Uterus (tissue), 4 donors: ENCODE data around the gene CYFIP1. TPM values are rescaled to one million over a fixed set of nuclear protein-coding genes. Genes with fewer than 3 reads are reported as not detected.

Experiments
- DNase-seq, 2 donors: peaks; one replicate each; pipeline ENCODE4 v3.0.0-alpha.2; 2019 to 2020
- H3K27ac ChIP-seq, 2 donors: fragments of 200-600 bp; sonication (generic); 1 replicate in 1 of 2; 2 replicates in 1 of 2; pipeline ENCODE4 v1.5.1; 2016 to 2018
- H3K27me3 ChIP-seq, 2 donors: fragments of 200-600 bp; sonication (generic); one replicate each; pipeline ENCODE4 v1.5.1; 2018 to 2019; ENCODE audit warnings: control low read depth in 1 of 2
- H3K36me3 ChIP-seq, 2 donors: fragments of 200-600 bp; sonication (generic); one replicate each; pipeline ENCODE4 v1.5.1; 2019; ENCODE audit warnings: control low read depth in 1 of 2
- H3K4me1 ChIP-seq, 2 donors: fragments of 200-600 bp; sonication (generic); one replicate each; pipeline ENCODE4 v1.5.1; 2018 to 2019; ENCODE audit warnings: control low read depth in 1 of 2
- H3K4me3 ChIP-seq, 2 donors: fragments of 200-600 bp; sonication (generic); 1 replicate in 1 of 2; 2 replicates in 1 of 2; pipeline ENCODE4 v1.5.1; 2018 to 2019; ENCODE audit warnings: mild to moderate bottlenecking in 1 of 2
- H3K9me3 ChIP-seq, 2 donors: fragments of 200-600 bp; sonication (generic); one replicate each; pipeline ENCODE4 v1.5.1; 2019; ENCODE audit warnings: control low read depth in 1 of 2
- POLR2A ChIP-seq, 2 donors: fragments of 450-650 bp; IDR thresholded peaks; one replicate each; pipeline ENCODE4 v1.6.1; 2016; ENCODE audit warnings: antibody characterized with exemption in 2 of 2, mild to moderate bottlenecking in 1 of 2, moderate library complexity in 1 of 2
- intact Hi-C: fragments of 100-400 bp; cut with DNase I; formaldehyde crosslinking; loops from one replicate; pipeline ENCODE4 v1.15.1; 2023; ENCODE audit warnings: low total_unique reads
- total RNA-seq, 4 donors: library from RNA; depleted of rRNA in 3 of 4; stranded (reverse); fragments of >200 nt in 3 of 4; gene quantifications; one replicate each; pipeline versions ENCODE4 v1.1.0 to v1.2.4, GENCODE V29; 2014 to 2023
- TF ChIP-seq, protein P1 (sequence below), 4 experiments: fragments of 200-600 bp in 2 of 4; fragments of 450-650 bp in 2 of 4; sonication (generic) in 2 of 4; IDR thresholded peaks; one replicate each; pipeline ENCODE4 v1.5.1; 2016 to 2019; ENCODE audit warnings: antibody characterized with exemption in 4 of 4, mild to moderate bottlenecking in 2 of 4, moderate library complexity in 1 of 4
- donor health status: DM: yes; HTN: yes; CAD: no.

CYFIP1 gene
- total RNA-seq, 4 donors from 2014 or later = 61.5 to 145 (median 101) TPM

DNA sequence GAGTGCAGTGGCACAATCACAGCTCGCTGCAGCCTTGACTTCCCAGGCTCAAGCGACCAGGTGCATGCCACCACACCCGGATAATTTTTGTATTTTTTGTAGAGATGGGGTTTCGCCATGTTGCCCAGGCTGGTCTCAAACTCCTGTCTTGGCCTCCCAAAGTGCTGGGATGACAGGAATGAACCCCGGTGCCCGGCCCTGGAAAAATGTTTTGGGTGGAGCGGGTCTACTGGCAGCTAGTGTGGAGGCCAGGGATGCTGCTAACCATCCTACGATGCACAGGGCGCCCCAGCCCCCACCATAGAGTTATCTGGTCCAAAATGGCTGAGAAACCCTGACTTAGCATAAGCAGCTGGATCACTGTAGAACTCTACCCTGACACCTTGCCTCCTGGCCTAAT is 106.3 kb downstream of the CYFIP1 start:
- H3K27ac ChIP-seq = no peak overlapping the region
- intact Hi-C loops = no loop called here
- H3K36me3 ChIP-seq = no peaks in the 10 kb centered on the region
- no peaks in the 10 kb centered on the region for H3K9me3 ChIP-seq
- no peaks in the 10 kb centered on the region for H3K27me3 ChIP-seq
- H3K4me1 ChIP-seq = no peaks in the 10 kb centered on the region
- no peak overlapping the region for H3K4me3 ChIP-seq
- no peak for DNase-seq
- TF ChIP-seq POLR2A (IDR thresholded peaks at IDR 0.05) = no peak
- TF ChIP-seq, protein P1, sequence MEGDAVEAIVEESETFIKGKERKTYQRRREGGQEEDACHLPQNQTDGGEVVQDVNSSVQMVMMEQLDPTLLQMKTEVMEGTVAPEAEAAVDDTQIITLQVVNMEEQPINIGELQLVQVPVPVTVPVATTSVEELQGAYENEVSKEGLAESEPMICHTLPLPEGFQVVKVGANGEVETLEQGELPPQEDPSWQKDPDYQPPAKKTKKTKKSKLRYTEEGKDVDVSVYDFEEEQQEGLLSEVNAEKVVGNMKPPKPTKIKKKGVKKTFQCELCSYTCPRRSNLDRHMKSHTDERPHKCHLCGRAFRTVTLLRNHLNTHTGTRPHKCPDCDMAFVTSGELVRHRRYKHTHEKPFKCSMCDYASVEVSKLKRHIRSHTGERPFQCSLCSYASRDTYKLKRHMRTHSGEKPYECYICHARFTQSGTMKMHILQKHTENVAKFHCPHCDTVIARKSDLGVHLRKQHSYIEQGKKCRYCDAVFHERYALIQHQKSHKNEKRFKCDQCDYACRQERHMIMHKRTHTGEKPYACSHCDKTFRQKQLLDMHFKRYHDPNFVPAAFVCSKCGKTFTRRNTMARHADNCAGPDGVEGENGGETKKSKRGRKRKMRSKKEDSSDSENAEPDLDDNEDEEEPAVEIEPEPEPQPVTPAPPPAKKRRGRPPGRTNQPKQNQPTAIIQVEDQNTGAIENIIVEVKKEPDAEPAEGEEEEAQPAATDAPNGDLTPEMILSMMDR (IDR thresholded peaks at IDR 0.05) = no peak

DNA sequence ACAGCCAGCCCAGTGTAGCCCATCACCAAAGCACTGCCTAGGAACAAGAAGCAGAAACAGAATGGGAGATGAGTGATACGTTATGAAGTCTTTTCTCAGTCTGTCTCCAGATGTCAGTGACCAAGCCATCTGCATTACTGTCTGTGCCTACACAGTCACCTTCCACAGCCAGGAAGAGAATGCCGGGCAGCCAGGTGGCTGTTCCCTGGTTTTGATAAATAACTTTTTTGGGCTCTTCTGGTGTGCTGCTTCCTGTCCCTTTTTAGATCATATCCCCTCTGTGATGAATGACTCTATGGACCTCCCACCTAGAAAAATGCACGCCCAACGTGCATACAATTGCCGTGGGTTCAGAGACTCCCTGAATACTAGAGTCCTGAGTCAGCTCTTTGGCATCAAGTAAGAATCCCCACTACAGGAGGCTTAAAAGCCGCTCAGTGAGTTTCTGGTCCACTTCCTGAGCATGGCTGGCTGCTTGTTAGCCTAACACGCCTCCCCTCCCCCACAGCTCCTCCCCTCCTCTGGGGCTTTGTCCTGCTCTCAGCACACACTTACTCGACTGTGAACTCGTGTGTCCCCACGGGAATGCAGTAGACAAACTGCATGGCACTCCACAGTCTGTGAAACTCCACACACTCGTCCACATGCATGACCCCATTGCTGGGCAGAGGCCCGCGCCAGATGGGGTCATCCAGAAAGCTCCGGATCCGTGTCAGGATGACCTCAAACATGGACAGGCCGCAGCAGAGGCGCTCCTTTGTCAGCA is 107.0 kb downstream of the CYFIP1 start:
- Histone ChIP-seq H3K9me3 (no peaks in the 10 kb centered on the region), H3K36me3 (no peaks in the 10 kb centered on the region), H3K4me1 (no peaks in the 10 kb centered on the region), H3K4me3 (no peak overlapping the region), H3K27me3 (no peaks in the 10 kb centered on the region), H3K27ac (no peak overlapping the region)
- no peak for DNase-seq
- TF ChIP-seq, protein P1 (IDR thresholded peaks at IDR 0.05) = no peak
- no peak for TF ChIP-seq POLR2A (IDR thresholded peaks at IDR 0.05)
- intact Hi-C loops = no loop called here

DNA sequence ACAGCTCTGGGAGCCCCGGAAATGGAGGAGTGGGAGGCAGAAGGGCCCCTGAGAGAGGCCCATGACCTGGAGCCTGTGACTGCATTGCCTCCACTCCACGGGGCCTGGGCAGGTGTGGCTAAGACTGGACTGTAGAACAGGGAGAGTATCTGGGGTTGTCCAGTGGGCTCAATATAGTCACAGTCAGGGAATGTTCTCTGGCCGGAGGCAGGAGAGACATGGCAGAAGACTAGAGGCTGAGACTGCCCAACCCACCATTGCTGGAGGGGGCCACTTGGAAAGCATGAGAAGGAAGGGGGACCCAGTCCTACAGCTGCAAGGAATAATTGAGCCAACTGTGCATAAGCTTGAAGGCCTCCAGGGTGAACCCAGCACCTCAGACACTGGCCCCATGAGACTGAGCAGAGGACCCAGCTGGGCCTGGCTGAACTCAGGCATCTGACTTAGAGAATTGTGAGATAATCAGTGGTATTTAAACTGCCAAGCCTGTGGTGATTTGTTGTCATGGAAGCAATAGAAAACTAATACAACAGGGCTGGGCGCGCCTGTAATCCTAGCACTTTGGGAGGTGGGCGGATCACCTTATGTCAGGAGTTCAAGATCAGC is 108.6 kb downstream of the CYFIP1 start:
- Histone ChIP-seq H3K4me3 (no peak overlapping the region), H3K9me3 (no peaks in the 10 kb centered on the region), H3K27me3 (no peaks in the 10 kb centered on the region), H3K27ac (no peak overlapping the region), H3K36me3 (no peaks in the 10 kb centered on the region), H3K4me1 (no peaks in the 10 kb centered on the region)
- TF ChIP-seq, protein P1 (IDR thresholded peaks at IDR 0.05) = no peak
- no peak for TF ChIP-seq POLR2A (IDR thresholded peaks at IDR 0.05)
- DNase-seq = no peak
- intact Hi-C loops = no loop called here

DNA sequence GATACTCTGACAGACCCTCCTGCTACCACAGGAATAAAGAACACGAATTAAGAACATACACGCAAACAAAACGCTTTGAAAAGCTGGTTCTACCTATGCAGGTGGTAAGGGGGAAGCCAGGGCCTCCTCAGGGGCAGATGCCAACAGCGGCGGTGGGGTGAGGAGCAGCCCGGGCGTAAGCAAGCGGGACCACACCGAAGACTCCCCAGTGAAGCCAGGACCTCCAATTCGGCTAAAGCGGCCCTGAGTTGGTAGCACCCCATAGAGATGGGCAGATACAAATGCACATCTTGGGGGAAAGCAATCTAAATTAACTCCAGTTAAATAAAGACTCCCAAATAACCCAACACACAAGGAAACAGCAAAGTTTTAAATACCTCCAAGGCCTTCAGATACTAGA is 109.3 kb downstream of the CYFIP1 start:
- Histone ChIP-seq H3K27ac (no peak overlapping the region), H3K4me3 (no peak overlapping the region), H3K36me3 (no peaks in the 10 kb centered on the region), H3K4me1 (no peaks in the 10 kb centered on the region), H3K9me3 (no peaks in the 10 kb centered on the region), H3K27me3 (no peaks in the 10 kb centered on the region)
- no peak for TF ChIP-seq POLR2A (IDR thresholded peaks at IDR 0.05)
- TF ChIP-seq, protein P1 (IDR thresholded peaks at IDR 0.05) = no peak
- intact Hi-C loops = no loop called here
- no peak for DNase-seq

DNA sequence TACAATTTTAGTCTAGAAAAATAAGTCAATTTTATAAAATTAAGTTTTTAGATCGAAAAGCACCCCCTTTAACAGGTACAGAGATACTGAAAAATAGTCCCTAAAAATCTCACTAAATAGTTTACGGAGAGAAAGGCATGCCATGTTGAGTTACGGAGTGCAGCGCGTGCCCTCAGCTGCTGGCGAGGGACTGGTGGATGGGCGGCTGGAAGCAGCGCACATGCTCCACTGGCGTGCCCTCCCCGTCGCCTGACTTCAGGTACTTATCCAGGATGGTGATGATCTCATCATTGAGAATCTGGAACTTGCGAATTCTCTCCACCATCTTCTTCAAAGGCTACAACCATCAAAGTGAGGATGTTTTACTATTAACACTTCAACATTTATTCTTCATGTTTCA is 110.3 kb downstream of the CYFIP1 start:
- no peak overlapping the region for H3K27ac ChIP-seq
- no peaks in the 10 kb centered on the region for H3K27me3 ChIP-seq
- H3K36me3 ChIP-seq = no peaks in the 10 kb centered on the region
- DNase-seq = no peak
- intact Hi-C loops = no loop called here
- H3K4me1 ChIP-seq = no peaks in the 10 kb centered on the region
- TF ChIP-seq, protein P1 (IDR thresholded peaks at IDR 0.05) = no peak
- no peak for TF ChIP-seq POLR2A (IDR thresholded peaks at IDR 0.05)
- no peaks in the 10 kb centered on the region for H3K9me3 ChIP-seq
- no peak overlapping the region for H3K4me3 ChIP-seq
